ENCODE data around the gene SOD2. TPM values are rescaled to one million over a fixed set of nuclear protein-coding genes. Genes with fewer than 3 reads are reported as not detected.

Gene SOD2
- total RNA-seq, 1 donor from 2014 or later = 100 TPM

GRCh38 chr6:159682810-159683209 is 10.2 kb downstream of the SOD2 start:
- Mint-ChIP-seq H3K4me1 (ENCODE audit: unreplicated experiment) (peaks cover 7% of the 10 kb centered on the region), H3K4me3 (no peak overlapping the region), H3K9me3 (no peaks in the 10 kb centered on the region), H3K27me3 (no peaks in the 10 kb centered on the region), H3K36me3 (peaks cover 27% of the 10 kb centered on the region), H3K27ac (no peak overlapping the region)
- no peak for DNase-seq (ENCODE audit: extremely low spot score, unreplicated experiment)
- TF ChIP-seq CTCF (conservative IDR thresholded peaks at IDR 0.05) = no peak

- H3K27ac Mint-ChIP-seq = no peak overlapping the region
- H3K9me3 Mint-ChIP-seq = no peaks in the 10 kb centered on the region
- peaks cover 24% of the 10 kb centered on the region for H3K36me3 Mint-ChIP-seq
- DNase-seq (ENCODE audit: extremely low spot score, unreplicated experiment) = no peak
- no peak for TF ChIP-seq CTCF (conservative IDR thresholded peaks at IDR 0.05)
- H3K27me3 Mint-ChIP-seq = no peaks in the 10 kb centered on the region
- peaks cover 7% of the 10 kb centered on the region for H3K4me1 Mint-ChIP-seq (ENCODE audit: unreplicated experiment)
- no peak overlapping the region for H3K4me3 Mint-ChIP-seq
Measured at GRCh38 chr6:159682295-159682694, 10.7 kb downstream of the SOD2 start.

- no peak for TF ChIP-seq CTCF (conservative IDR thresholded peaks at IDR 0.05)
- H3K36me3 Mint-ChIP-seq = peaks cover 18% of the 10 kb centered on the region
- no peak for DNase-seq (ENCODE audit: extremely low spot score, unreplicated experiment)
- H3K4me1 Mint-ChIP-seq (ENCODE audit: unreplicated experiment) = peaks cover 3% of the 10 kb centered on the region
- no peaks in the 10 kb centered on the region for H3K9me3 Mint-ChIP-seq
- H3K4me3 Mint-ChIP-seq = no peak overlapping the region
- H3K27ac Mint-ChIP-seq = no peak overlapping the region
- no peaks in the 10 kb centered on the region for H3K27me3 Mint-ChIP-seq
Measured at GRCh38 chr6:159681191-159681880, 11.7 kb downstream of the SOD2 start.

- DNase-seq (ENCODE audit: extremely low spot score, unreplicated experiment) = no peak
- no peaks in the 10 kb centered on the region for H3K9me3 Mint-ChIP-seq
- no peak for TF ChIP-seq CTCF (conservative IDR thresholded peaks at IDR 0.05)
- no peak overlapping the region for H3K4me3 Mint-ChIP-seq
- no peaks in the 10 kb centered on the region for H3K27me3 Mint-ChIP-seq
- H3K4me1 Mint-ChIP-seq (ENCODE audit: unreplicated experiment) = peaks cover 3% of the 10 kb centered on the region
- peaks cover 14% of the 10 kb centered on the region for H3K36me3 Mint-ChIP-seq
- H3K27ac Mint-ChIP-seq = no peak overlapping the region
Measured at GRCh38 chr6:159680104-159680503, 12.9 kb downstream of the SOD2 start.

GRCh38 chr6:159679091-159680077 is 13.7 kb downstream of the SOD2 start:
- Mint-ChIP-seq H3K4me1 (ENCODE audit: unreplicated experiment) (peaks cover 3% of the 10 kb centered on the region), H3K9me3 (no peaks in the 10 kb centered on the region), H3K27ac (no peak overlapping the region), H3K27me3 (no peaks in the 10 kb centered on the region), H3K36me3 (peaks cover 10% of the 10 kb centered on the region), H3K4me3 (no peak overlapping the region)
- no peak for DNase-seq (ENCODE audit: extremely low spot score, unreplicated experiment)
- no peak for TF ChIP-seq CTCF (conservative IDR thresholded peaks at IDR 0.05)

Measured in type B pancreatic cell (in vitro differentiated cells).